Tibial artery (tissue), 4 donors: ENCODE data around the gene RDM1.

Experiments
- DNase-seq, 2 donors: peaks; one replicate each; pipeline ENCODE4 v3.0.0-alpha.2; 2019
- H3K27ac ChIP-seq, 2 donors: fragments of 200-600 bp; sonication (generic) in 1 of 2; 1 replicate in 1 of 2; 2 replicates in 1 of 2; pipeline ENCODE4 v1.5.1; 2018 to 2019; ENCODE audit warnings: mild to moderate bottlenecking in 1 of 2
- H3K27me3 ChIP-seq, 2 donors: fragments of 200-600 bp; sonication (generic) in 1 of 2; one replicate each; pipeline versions ENCODE4 v1.5.1 to v1.6.0; 2016 to 2019
- H3K36me3 ChIP-seq, 3 donors: fragments of 200-600 bp; sonication (generic) in 2 of 3; one replicate each; pipeline ENCODE4 v1.5.1; 2016 to 2019; ENCODE audit warnings: mild to moderate bottlenecking in 2 of 3
- H3K4me1 ChIP-seq, 4 donors: fragments of 200-600 bp; sonication (generic) in 2 of 4; 1 replicate in 3 of 4; 2 replicates in 1 of 4; pipeline ENCODE4 v1.5.1; 2016 to 2019
- H3K4me3 ChIP-seq, 2 donors: fragments of 200-600 bp; sonication (generic) in 1 of 2; 1 replicate in 1 of 2; 2 replicates in 1 of 2; pipeline ENCODE4 v1.5.1; 2018 to 2019; ENCODE audit warnings: mild to moderate bottlenecking in 2 of 2
- H3K9me3 ChIP-seq, 3 donors: fragments of 200-600 bp; sonication (generic) in 1 of 3; one replicate each; pipeline ENCODE4 v1.5.1; 2016 to 2019
- intact Hi-C: fragments of 100-400 bp; cut with DNase I; formaldehyde crosslinking; loops from one replicate; pipeline ENCODE4 v1.15.0; 2023; ENCODE audit warnings: low total_unique reads
- TF ChIP-seq, protein P1 (sequence below), 2 experiments: fragments of 200-600 bp in 1 of 2; fragments of 450-650 bp in 1 of 2; IDR thresholded peaks; one replicate each; pipeline ENCODE4 v1.5.1; 2017 to 2019; ENCODE audit warnings: antibody characterized with exemption in 2 of 2, mild to moderate bottlenecking in 1 of 2, moderate library complexity in 1 of 2

RDM1 gene

DNA sequence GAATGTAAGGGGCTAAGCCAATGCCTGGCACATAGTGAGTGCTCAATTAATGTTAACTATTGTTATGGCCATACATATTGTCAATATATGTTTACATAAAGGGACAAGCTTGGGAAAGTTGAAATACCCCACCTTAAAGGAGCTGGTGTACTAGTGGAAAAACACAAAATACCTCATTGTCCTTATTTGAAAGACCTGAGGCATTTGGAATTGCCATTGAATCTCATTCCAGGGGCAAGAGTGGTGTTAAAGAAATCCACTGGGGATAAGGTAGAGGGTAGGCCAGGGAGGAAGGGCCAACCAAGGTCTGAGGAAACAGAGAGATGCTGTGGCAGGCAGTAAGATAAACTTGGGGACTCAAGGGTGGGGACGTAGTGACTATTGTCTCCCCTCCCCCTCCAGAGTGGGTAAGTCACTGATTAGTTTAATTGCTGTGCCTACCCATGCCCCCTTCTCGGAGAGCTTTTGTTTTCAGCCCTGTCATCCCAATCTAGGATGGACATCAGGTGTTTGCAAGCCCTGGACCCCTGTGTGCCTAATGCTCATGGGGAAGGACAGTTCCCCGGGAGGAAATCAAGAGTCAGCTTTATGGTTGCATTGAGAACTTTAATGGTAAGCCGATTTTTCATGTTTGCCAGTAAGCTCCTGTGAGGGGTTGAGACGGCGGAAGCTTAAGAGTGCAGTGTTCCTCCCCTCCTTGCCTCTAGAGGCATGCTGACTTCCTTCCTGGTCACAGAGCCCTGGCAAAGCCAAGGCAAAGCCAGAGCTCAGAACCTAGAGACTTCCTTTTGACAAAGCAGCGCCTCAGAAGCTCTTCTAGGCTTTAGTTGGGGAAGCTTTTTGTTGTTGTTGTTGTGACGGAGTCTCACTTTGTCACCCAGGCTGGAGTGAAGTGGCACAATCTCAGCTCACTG, 59.4 kb downstream of the RDM1 start:
- TF ChIP-seq, protein P1, sequence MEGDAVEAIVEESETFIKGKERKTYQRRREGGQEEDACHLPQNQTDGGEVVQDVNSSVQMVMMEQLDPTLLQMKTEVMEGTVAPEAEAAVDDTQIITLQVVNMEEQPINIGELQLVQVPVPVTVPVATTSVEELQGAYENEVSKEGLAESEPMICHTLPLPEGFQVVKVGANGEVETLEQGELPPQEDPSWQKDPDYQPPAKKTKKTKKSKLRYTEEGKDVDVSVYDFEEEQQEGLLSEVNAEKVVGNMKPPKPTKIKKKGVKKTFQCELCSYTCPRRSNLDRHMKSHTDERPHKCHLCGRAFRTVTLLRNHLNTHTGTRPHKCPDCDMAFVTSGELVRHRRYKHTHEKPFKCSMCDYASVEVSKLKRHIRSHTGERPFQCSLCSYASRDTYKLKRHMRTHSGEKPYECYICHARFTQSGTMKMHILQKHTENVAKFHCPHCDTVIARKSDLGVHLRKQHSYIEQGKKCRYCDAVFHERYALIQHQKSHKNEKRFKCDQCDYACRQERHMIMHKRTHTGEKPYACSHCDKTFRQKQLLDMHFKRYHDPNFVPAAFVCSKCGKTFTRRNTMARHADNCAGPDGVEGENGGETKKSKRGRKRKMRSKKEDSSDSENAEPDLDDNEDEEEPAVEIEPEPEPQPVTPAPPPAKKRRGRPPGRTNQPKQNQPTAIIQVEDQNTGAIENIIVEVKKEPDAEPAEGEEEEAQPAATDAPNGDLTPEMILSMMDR (IDR thresholded peaks at IDR 0.05): no peak
- DNase-seq: no peak
- Histone ChIP-seq H3K36me3 (no peaks in the 10 kb centered on the region), H3K27ac (no peak overlapping the region), H3K9me3 (no peaks in the 10 kb centered on the region), H3K4me1 (peaks cover 0 to 6% (median 0%) of the 10 kb centered on the region in 4 donors), H3K27me3 (no peaks in the 10 kb centered on the region), H3K4me3 (no peak overlapping the region)
- intact Hi-C loops: no loop called here

DNA sequence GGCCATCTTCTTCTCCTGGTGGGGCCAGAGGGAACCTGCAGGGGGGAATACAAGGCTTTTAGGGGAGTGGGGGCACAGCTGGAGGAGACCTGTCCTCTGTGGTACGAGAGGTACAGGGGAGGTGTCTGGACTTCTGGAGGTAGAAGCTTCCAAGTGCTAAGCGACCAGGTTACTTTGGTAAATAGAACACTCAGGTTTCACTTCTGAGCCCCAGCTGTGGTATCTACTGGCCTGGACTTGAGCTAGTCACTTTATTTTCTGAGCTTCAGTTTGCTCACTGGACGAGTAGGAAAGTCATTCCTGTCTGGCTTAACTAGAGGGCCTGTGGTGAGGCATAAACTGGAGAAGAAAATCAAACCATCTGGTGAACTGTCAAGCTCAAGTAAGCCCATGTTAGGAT, 61.8 kb downstream of the RDM1 start, which contains the start of gene HEATR9:
Gene HEATR9 (minus strand): TSS at position 155 of the 400 bp plus-strand sequence. CDS start 149 bp downstream, at position 6.
- TF ChIP-seq, protein P1 (IDR thresholded peaks at IDR 0.05): no peak
- Histone ChIP-seq H3K36me3 (peaks cover 0 to 6% (median 0%) of the 10 kb centered on the region in 3 donors), H3K27ac (no peak within 1 kb of the TSS), H3K4me3 (no peak within 1 kb of the TSS), H3K9me3 (no peaks in the 10 kb centered on the region), H3K27me3 (no peaks in the 10 kb centered on the region), H3K4me1 (peaks cover 0 to 10% (median 0%) of the 10 kb centered on the region in 4 donors)
- no peak for DNase-seq
- intact Hi-C loops: no loop called here
